SU-DHL-6 (cell line): ENCODE results near the gene SEZ6L.

ENCODE experiments used
- EZH2phosphoT487 ChIP-seq: fragments of 200-600 bp; sonication (generic), shearing (Covaris generic); conservative IDR thresholded peaks from 2 replicates; pipeline ENCODE4 v1.6.1; 2018; ENCODE audit warnings: mild to moderate bottlenecking, antibody characterized with exemption, low read length, moderate library complexity, mixed read lengths
- TF ChIP-seq, protein P1 (sequence below): fragments of 200-600 bp; sonication (generic); IDR thresholded peaks from one replicate; pipeline ENCODE4 v1.5.1; 2017; ENCODE audit warnings: antibody characterized with exemption, mild to moderate bottlenecking, low read length, moderate library complexity; ENCODE audit not compliant: insufficient read depth, poor library complexity, severe bottlenecking

DNA sequence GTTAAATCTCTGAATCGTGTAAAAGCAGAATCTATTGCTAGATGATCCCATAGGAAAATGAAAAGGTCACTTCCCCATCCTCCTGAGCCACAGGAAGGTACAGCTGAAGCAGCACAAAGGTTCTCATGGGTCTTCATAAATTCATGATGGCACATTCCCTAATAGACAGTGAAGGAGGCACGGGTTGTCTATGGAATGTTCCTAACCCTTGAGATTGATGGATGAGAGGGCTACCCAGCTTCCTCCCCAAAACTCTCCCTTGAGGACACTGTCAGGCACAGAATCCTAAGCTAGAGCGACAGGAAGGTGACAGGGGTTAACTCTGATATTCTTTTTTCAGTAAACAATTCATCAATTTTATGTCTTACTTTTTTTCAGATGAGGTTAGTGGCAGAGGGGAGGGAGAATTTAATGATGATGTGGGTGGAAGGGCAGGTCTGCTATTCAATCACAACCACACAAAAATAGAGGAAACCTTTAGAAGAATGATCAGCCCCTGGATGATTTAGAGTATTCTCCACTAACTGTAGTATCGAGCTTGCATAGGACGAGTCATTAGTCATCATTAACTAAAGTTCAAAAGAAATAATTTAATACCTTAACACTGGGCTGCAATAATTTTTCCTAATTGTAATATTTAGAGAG is 33.1 kb downstream of the SEZ6L start:
- TF ChIP-seq, protein P1, sequence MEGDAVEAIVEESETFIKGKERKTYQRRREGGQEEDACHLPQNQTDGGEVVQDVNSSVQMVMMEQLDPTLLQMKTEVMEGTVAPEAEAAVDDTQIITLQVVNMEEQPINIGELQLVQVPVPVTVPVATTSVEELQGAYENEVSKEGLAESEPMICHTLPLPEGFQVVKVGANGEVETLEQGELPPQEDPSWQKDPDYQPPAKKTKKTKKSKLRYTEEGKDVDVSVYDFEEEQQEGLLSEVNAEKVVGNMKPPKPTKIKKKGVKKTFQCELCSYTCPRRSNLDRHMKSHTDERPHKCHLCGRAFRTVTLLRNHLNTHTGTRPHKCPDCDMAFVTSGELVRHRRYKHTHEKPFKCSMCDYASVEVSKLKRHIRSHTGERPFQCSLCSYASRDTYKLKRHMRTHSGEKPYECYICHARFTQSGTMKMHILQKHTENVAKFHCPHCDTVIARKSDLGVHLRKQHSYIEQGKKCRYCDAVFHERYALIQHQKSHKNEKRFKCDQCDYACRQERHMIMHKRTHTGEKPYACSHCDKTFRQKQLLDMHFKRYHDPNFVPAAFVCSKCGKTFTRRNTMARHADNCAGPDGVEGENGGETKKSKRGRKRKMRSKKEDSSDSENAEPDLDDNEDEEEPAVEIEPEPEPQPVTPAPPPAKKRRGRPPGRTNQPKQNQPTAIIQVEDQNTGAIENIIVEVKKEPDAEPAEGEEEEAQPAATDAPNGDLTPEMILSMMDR, result no peak
- no peak for TF ChIP-seq EZH2phosphoT487
